NCI-H1436 (cell line): Measurements from ENCODE around the gene SPRR5.

ENCODE experiments used
- DNase-seq: peaks from one replicate; lab custom pipeline; 2025; lab: John Stamatoyannopoulos, UW

The SPRR5 gene

DNA sequence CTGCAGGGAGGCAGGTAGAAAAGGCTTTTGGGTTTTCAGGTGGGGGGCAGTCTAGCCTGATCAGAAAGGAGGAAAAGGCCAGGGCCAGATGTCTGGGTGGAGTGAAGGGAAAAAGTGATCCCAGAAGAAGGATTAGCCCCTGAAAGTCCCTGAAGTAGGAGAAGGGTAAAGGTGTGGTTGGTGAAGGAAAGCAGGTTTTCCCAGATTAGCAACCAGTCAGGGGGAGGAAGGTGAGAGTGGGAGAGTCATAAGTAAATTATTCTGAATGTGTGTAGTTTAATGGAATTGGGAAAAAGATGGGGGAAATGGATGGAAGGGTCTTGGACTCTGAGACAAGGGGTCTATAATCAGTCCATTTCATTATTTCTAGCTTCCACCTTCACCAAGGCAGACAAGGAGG is 36.2 kb downstream of the SPRR5 start:
- DNase-seq, result no peak

DNA sequence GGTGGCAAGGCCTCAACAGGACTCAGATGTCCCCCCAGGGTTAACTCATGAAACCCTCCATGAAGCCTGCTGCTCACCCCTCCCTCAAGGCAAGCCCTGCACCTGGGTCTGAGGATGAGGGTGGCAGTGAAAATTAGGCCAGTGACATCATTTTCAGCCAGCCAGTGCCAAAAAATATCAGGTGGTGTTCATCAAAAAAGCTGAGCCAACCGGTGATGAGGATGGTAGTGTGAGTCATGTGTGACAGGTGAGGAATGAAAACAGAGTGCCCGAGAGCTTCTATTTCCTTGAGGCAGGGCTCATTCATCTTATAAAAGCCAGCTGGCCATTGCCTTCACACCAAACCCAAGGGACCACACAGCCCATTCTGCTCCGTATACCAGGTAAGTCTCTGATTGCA is 36.7 kb downstream of the SPRR5 start, which contains the start of gene SPRR1A:
TSS of gene SPRR1A (plus strand) at position 339 of the 400 bp plus-strand sequence. CDS start 1,150 bp downstream, outside the sequence.
- DNase-seq, result no peak

DNA sequence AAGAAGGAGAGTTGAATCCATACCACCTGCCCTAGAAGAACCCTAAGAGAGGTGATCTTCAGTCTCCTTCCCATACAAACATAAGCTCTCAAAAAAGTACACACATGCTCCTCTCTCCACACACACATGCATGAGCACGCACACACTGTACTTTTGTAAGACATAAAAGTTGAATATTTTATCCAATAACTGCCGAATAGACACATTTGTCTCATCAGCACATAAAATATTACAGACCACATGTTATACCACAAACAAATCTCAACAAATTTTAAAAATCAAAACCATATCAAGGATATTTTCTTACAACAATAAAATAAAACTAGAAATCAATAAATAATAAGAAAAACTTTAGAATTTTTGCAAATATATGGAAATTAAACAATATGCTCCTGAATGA is 39.6 kb downstream of the SPRR5 start:
- DNase-seq, result no peak

DNA sequence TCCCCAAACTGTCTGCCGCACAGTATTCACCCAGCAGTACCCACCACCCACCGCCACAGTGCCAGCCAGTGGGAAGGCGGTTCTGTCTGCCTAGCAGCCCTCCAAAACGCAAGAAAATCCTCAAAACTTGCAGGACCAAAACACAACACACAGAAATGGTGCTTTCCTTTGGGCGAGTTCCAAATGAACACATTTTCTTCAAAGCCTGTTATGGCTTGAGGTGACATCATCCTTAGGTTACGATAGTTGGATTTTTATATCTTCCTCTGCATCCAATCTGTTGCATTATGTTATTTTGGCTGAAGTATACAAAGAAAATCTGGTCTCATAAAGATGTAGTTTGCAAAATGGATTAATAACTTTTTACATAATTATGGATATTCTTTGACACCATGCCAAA is 46.2 kb downstream of the SPRR5 start:
- DNase-seq, result no peak

DNA sequence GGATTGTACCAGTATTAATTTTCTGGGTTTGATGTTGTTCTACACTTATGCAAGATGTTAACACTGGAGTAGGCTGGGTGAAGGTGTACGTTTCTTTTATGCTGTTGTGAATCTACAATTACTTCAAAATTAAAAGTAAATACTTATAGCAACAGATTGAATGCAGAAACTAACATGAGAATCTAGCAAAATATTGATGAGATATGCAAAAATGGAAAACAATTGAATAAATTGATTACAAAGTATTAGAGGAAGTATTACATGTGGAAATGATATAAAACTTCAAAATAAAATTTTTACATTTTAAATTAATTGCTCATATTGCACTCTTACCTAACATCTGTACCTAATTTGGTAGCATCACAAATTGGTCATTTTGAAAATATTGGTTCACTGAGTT is 48.8 kb downstream of the SPRR5 start:
- DNase-seq, result no peak

DNA sequence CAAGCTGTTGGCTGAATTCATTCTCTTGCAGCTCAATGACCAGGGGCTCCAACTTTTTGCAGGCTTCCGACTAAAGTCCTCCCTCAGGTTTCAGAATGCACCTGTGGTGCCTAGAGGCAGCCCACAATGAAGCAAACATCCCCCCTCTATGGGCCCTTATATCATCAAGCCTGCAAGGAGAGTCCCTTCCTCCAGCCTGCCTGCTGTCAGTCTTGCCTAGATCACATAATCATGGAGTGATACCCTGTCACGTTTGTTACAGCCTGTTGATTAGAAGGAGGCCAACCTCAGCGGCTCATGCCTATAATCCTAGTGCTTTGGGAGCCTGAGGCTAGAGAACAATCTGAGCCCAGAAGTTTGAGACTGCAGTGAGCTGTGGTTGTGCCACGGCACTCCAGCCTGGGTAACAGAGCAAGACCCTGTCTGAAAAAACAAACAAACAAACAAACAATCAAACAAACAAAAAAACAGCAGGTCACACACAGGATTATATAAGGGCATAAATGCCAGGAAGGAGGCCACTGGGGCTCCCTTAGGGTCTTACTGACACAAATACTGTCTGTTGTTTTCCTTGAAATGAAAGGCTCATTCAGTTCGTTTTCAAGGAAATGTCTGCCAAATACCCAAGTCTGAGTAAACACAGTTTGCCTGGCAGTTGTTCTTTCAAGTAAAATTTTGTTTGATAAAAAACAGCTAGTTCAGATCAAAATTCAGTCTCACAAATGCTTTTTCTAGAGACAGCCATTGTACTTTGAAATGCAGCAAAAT is 49.8 kb downstream of the SPRR5 start:
- DNase-seq, result no peak

DNA sequence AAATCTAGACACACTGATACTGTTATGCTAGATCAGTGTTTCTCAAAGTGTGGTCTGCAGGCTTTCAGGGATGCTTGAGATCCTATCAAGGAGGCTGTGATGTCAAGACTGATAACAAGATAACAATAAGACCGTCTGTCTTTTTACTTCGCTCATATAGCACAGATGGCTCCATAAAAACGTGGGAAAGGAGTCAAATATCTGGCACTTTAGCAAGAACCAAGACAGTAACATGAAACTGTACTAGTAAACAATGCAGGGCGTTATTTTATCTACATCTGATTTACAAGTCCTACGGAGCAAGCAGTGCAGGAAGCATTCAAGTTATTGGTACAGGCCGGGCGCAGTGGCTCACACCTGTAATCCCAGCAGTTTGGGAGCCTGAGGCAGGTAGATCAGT is 50.9 kb downstream of the SPRR5 start:
- no peak for DNase-seq

DNA sequence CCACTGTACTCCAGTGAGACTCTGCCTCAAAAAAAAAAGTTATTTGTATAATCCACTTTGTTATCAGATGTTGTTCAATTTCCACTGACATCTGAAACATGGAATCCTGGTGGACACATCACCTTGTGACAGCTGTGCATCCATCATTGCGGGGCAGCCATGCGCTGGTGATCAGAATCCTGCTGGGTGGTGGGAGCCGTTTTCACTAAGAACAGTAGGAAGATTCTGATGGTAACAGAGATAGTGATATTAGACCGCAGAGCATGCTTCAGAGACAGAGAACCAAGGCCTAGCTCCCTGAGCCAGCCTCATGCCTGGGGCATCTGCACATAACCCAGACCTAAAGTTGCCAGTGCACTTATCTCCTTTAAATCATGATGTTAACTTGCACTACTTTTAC is 51.5 kb downstream of the SPRR5 start:
- DNase-seq, result no peak
